Upper lobe of left lung (tissue), 6 donors: ENCODE measurements around the gene IGSF3. TPM values are rescaled to one million over a fixed set of nuclear protein-coding genes. Genes with fewer than 3 reads are reported as not detected.

Experiments
- ATAC-seq, 2 donors: fragments of 200-7000 bp; cut with Tn5 transposase; one replicate each; pipeline ENCODE4 v1.9.1; 2022; ENCODE audit warnings: mild to moderate bottlenecking in 2 of 2, moderate library complexity in 2 of 2; ENCODE audit not compliant: low FRiP score in 2 of 2
- DNase-seq, 2 donors: peaks; one replicate each; pipeline ENCODE4 v3.0.0-alpha.2; 2019 to 2020
- H3K27ac ChIP-seq, 4 donors: fragments of 200-600 bp; sonication (generic); one replicate each; pipeline ENCODE4 v1.5.1; 2016 to 2019
- H3K27me3 ChIP-seq, 4 donors: fragments of 200-600 bp; sonication (generic); one replicate each; pipeline ENCODE4 v1.5.1; 2017 to 2019
- H3K36me3 ChIP-seq, 4 donors: fragments of 200-600 bp; sonication (generic); one replicate each; pipeline ENCODE4 v1.5.1; 2016 to 2019
- H3K4me1 ChIP-seq, 4 donors: fragments of 200-600 bp; sonication (generic); one replicate each; pipeline ENCODE4 v1.5.1; 2018 to 2019
- H3K4me3 ChIP-seq, 4 donors: fragments of 200-600 bp; sonication (generic); one replicate each; pipeline ENCODE4 v1.5.1; 2017 to 2019; ENCODE audit warnings: mild to moderate bottlenecking in 2 of 4, moderate library complexity in 1 of 4
- H3K9me3 ChIP-seq, 4 donors: fragments of 200-600 bp; sonication (generic); one replicate each; pipeline ENCODE4 v1.5.1; 2018 to 2019
- EP300 ChIP-seq, 4 donors: sonication (generic); formaldehyde crosslinking; IDR thresholded peaks; one replicate each; pipeline ENCODE4 v1.5.1; 2017; ENCODE audit warnings: antibody characterized with exemption in 4 of 4, control low read depth in 2 of 4
- POLR2A ChIP-seq, 4 donors: fragments of 450-650 bp; IDR thresholded peaks; one replicate each; pipeline ENCODE4 v1.5.1; 2016 to 2017; ENCODE audit warnings: antibody characterized with exemption in 4 of 4, mild to moderate bottlenecking in 2 of 4
- POLR2AphosphoS5 ChIP-seq, 2 donors: sonication (generic); formaldehyde crosslinking; IDR thresholded peaks; one replicate each; pipeline ENCODE4 v1.5.1; 2017; ENCODE audit warnings: antibody characterized with exemption in 2 of 2
- WGBS, 2 donors: methylation state at CpG; one replicate each; pipeline ENCODE4 v1.1.5; 2017 to 2018; 5-methylcytosine and 5-hydroxymethylcytosine counted together
- total RNA-seq, 6 donors: library from RNA; depleted of rRNA in 4 of 6; stranded (reverse); fragments of >200 nt in 4 of 6; gene quantifications; one replicate each; pipeline versions ENCODE4 v1.1.0 to v1.2.1, GENCODE V29; 2016 to 2021
- TF ChIP-seq, protein P1 (sequence below), 6 experiments: fragments of 450-650 bp in 4 of 6; fragments of 200-600 bp in 2 of 6; sonication (generic) in 2 of 6; IDR thresholded peaks; one replicate each; pipeline ENCODE4 v1.5.1; 2016 to 2019; ENCODE audit warnings: antibody characterized with exemption in 6 of 6
- donor health status: DM: no; HTN: no; CAD: no; lungs with moderate emphysema.
- donor health status: DM: no; HTN: yes; CAD: no; lungs with severe emphysema.

Gene IGSF3
- total RNA-seq, 6 donors from 2014 or later = 15.1 to 28.3 (median 23.7) TPM

DNA sequence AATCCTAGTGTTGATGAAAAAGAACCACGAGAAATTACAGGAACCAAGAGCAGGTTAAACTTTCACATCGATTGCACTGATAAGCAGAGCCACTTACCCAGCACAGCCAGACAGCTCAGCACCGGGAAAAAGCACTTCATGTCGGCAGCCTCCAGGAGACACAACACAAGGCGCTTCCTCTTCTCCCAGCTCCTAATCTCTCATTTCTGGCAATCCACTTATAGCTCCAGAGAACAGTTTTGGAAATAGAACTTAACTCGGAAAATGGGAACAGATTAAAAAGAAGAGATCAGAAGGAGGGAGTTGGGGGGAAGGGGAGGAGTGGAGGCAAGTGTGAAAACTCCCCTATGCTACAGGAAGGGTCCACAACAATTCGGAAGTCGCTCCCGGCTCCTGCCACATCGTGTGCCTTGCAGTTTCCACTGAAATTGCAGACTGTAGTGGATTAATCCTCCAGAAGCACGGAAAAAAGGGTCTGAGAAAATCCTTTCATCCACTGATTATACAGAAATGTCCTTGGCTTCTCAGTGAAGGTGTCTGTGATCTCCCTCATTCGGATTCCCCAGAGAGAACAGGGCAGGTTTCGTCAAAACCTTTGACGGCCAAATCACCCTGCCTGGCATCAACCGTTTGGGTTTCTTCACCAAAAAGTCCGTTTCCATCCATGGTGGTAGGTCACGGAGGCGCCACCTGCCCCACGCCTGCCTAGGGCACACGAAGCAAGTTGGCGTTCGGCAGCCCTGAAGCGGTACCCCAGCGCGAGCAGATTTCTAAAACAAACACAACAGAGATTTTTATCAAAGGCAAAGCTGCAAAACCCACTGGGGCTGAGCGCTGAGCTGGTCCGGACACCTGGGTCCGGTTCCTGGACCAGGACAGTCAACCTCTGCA, 1.1 kb downstream of the IGSF3 start:
- peaks cover 0 to 10% (median 3%) of the 10 kb centered on the region in 4 donors for H3K27me3 ChIP-seq
- DNase-seq = peak; percentile 39 to 44
- H3K27ac ChIP-seq = peak overlapping the region in 3 of 4 donors; percentile 19 to 74 (median 42)
- H3K36me3 ChIP-seq = no peaks in the 10 kb centered on the region
- TF ChIP-seq POLR2A (IDR thresholded peaks at IDR 0.05) = no peak
- TF ChIP-seq, protein P1, sequence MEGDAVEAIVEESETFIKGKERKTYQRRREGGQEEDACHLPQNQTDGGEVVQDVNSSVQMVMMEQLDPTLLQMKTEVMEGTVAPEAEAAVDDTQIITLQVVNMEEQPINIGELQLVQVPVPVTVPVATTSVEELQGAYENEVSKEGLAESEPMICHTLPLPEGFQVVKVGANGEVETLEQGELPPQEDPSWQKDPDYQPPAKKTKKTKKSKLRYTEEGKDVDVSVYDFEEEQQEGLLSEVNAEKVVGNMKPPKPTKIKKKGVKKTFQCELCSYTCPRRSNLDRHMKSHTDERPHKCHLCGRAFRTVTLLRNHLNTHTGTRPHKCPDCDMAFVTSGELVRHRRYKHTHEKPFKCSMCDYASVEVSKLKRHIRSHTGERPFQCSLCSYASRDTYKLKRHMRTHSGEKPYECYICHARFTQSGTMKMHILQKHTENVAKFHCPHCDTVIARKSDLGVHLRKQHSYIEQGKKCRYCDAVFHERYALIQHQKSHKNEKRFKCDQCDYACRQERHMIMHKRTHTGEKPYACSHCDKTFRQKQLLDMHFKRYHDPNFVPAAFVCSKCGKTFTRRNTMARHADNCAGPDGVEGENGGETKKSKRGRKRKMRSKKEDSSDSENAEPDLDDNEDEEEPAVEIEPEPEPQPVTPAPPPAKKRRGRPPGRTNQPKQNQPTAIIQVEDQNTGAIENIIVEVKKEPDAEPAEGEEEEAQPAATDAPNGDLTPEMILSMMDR (IDR thresholded peaks at IDR 0.05) = no peak
- 9% methylated on average over 24 to 28 of the region's 28 CpGs for WGBS, 2 donors
- peak overlapping the region; percentile 60 to 72 (median 66) for H3K4me3 ChIP-seq
- no peak for ATAC-seq
- H3K9me3 ChIP-seq = no peaks in the 10 kb centered on the region
- peaks cover 12 to 21% (median 15%) of the 10 kb centered on the region in 4 donors for H3K4me1 ChIP-seq

- Histone ChIP-seq H3K4me1 (peaks cover 12 to 21% (median 15%) of the 10 kb centered on the region in 4 donors), H3K27ac (no peak overlapping the region), H3K27me3 (peaks cover 0 to 10% (median 3%) of the 10 kb centered on the region in 4 donors), H3K4me3 (peak overlapping the region in 1 of 4 donors; percentile 72), H3K9me3 (no peaks in the 10 kb centered on the region), H3K36me3 (no peaks in the 10 kb centered on the region)
- 84 to 85% methylated on average over 4 of the region's 4 CpGs for WGBS, 2 donors
- TF ChIP-seq EP300 (IDR thresholded peaks at IDR 0.05) (no peak), POLR2A (IDR thresholded peaks at IDR 0.05) (no peak), POLR2AphosphoS5 (IDR thresholded peaks at IDR 0.05) (no peak)
- TF ChIP-seq, protein P1 (IDR thresholded peaks at IDR 0.05) = no peak
- ATAC-seq (no peak), DNase-seq (no peak)
Measured at GRCh38 chr1:116664978-116665371, 2.6 kb downstream of the IGSF3 start.

DNA sequence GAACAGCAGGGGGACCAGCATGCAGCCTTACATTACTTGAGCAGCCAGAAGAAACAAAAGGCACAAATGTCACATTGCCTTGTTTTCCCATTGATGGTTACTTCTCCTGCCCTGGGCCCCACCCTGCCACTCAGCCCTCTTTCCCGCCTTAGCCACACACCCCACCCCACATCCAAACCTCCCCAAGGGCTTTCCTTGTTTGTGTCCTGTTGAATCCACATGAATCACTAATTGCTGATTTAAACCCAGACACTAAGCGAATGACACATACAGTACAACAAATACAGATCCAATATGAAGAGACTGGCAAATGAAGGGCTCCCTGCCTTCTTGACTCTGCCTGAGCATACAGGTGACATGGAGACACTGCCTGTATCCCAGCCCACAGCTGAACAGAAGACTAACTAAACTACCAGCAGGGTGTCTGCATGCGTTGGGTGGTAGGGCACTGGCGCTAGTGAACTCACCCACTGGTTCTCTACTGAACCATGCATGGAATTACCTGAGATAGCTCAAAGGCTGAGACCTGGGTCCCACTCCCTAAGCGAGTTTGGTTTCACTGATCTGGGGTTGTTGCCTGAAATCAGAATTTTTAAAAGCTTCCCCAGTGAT, 3.1 kb downstream of the IGSF3 start:
- TF ChIP-seq, protein P1 (IDR thresholded peaks at IDR 0.05) = no peak
- no peak for TF ChIP-seq POLR2AphosphoS5 (IDR thresholded peaks at IDR 0.05)
- WGBS, 2 donors = 71 to 83% methylated on average over 3 to 5 of the region's 5 CpGs
- DNase-seq (no peak), ATAC-seq (no peak)
- peak overlapping the region in 1 of 4 donors; percentile 72 for H3K4me3 ChIP-seq
- H3K27ac ChIP-seq = no peak overlapping the region
- peaks cover 12 to 21% (median 15%) of the 10 kb centered on the region in 4 donors for H3K4me1 ChIP-seq
- no peaks in the 10 kb centered on the region for H3K36me3 ChIP-seq
- no peaks in the 10 kb centered on the region for H3K9me3 ChIP-seq
- H3K27me3 ChIP-seq = peaks cover 0 to 10% (median 3%) of the 10 kb centered on the region in 4 donors

DNA sequence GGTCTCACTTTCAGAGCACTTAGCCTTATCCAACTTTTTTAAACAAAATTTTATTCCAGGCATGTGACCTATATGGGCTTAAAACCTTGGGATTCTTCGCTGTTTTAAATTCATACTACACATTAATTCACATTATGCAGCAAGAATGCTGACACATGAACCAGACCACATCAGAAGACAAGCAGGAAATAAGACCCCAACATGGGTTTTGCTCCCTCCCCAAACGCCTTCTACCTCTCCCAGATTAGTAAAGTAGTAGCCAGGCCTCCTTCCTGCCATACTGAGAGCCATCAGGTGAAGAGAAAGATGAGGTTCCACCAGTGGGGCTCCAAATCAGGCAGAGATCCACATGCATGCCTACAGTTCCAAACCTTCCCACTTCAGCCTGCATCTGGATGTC, 3.7 kb downstream of the IGSF3 start:
- Histone ChIP-seq H3K27ac (no peak overlapping the region), H3K9me3 (no peaks in the 10 kb centered on the region), H3K27me3 (peaks cover 0 to 10% (median 3%) of the 10 kb centered on the region in 4 donors), H3K4me3 (no peak overlapping the region), H3K4me1 (peaks cover 12 to 21% (median 15%) of the 10 kb centered on the region in 4 donors), H3K36me3 (no peaks in the 10 kb centered on the region)
- DNase-seq = no peak
- TF ChIP-seq POLR2AphosphoS5 (IDR thresholded peaks at IDR 0.05) = no peak
- TF ChIP-seq POLR2A (IDR thresholded peaks at IDR 0.05) = no peak
- TF ChIP-seq EP300 (IDR thresholded peaks at IDR 0.05) = no peak
- TF ChIP-seq, protein P1 (IDR thresholded peaks at IDR 0.05) = no peak
- ATAC-seq = no peak
- WGBS, 2 donors = 72 to 74% methylated on average over 2 of the region's 2 CpGs
